Smooth muscle cell (in vitro differentiated cells): ENCODE data around the gene AHNAK. TPM values are rescaled to one million over a fixed set of nuclear protein-coding genes. Genes with fewer than 3 reads are reported as not detected.
"Not testable (repeated sequence)": the region's sequence is repeated elsewhere in the genome, so short reads cannot be mapped to it uniquely, and the experiment has no call there.

Source experiments
- DNase-seq: peaks from one replicate; lab custom pipeline; 2025; ENCODE audit not compliant: unreplicated experiment; lab: John Stamatoyannopoulos, UW
- H2AFZ ChIP-seq: fragments of 200-600 bp; sonication (generic); 2 replicates; pipeline ENCODE4 v1.6.0; 2016; ENCODE audit warnings: antibody characterized with exemption, low read depth, mild to moderate bottlenecking
- H3F3A ChIP-seq: fragments of 200-600 bp; sonication (generic); 2 replicates; pipeline ENCODE4 v1.6.0; 2017; ENCODE audit warnings: antibody characterized with exemption, low read depth
- H3K27ac ChIP-seq: fragments of 200-600 bp; sonication (generic); 2 replicates; pipeline ENCODE4 v1.5.1; 2016; ENCODE audit warnings: low read depth, mild to moderate bottlenecking
- H3K27me3 ChIP-seq: fragments of 200-600 bp; sonication (generic); 2 replicates; pipeline ENCODE4 v1.6.1; 2016; ENCODE audit warnings: low read depth, mild to moderate bottlenecking
- H3K36me3 ChIP-seq: fragments of 200-600 bp; sonication (generic); 2 replicates; pipeline ENCODE4 v1.5.1; 2016; ENCODE audit warnings: low read depth
- H3K4me1 ChIP-seq: fragments of 200-600 bp; sonication (generic); 2 replicates; pipeline ENCODE4 v1.5.1; 2016; ENCODE audit warnings: low read depth
- H3K4me2 ChIP-seq: fragments of 200-600 bp; sonication (generic); 2 replicates; pipeline ENCODE4 v1.6.0; 2016; ENCODE audit warnings: mild to moderate bottlenecking
- H3K4me3 ChIP-seq: fragments of 200-600 bp; sonication (generic); 2 replicates; pipeline ENCODE4 v1.5.1; 2016; ENCODE audit warnings: mild to moderate bottlenecking
- H3K79me2 ChIP-seq: fragments of 200-600 bp; sonication (generic); 2 replicates; pipeline ENCODE4 v1.6.0; 2016; ENCODE audit warnings: low read depth, mild to moderate bottlenecking
- H3K9ac ChIP-seq: fragments of 200-600 bp; sonication (generic); 2 replicates; pipeline ENCODE4 v1.6.0; 2016; ENCODE audit warnings: low read depth
- H3K9me3 ChIP-seq: fragments of 200-600 bp; sonication (generic); replicated peaks from 2 replicates; pipeline ENCODE4 v1.5.1; 2016; ENCODE audit warnings: low read depth
- H4K20me1 ChIP-seq: fragments of 200-600 bp; sonication (generic); 2 replicates; pipeline ENCODE4 v1.6.0; 2016; ENCODE audit warnings: low read depth
- CTCF ChIP-seq: fragments of 200-600 bp; sonication (generic); IDR thresholded peaks from 2 replicates; pipeline ENCODE4 v1.5.1; 2017; ENCODE audit warnings: borderline replicate concordance, mild to moderate bottlenecking, antibody characterized with exemption; ENCODE audit not compliant: insufficient read depth, poor library complexity, severe bottlenecking
- WGBS: methylation state at CpG from one replicate; pipeline ENCODE4 v1.1.7; 2016; ENCODE audit warnings: low lambda C conversion rate; 5-methylcytosine and 5-hydroxymethylcytosine counted together
- polyA plus RNA-seq: library from polyadenylated mRNA; unstranded; fragments of >200 nt; fragmentation: Nextera tagmentation; extraction: Ambion mirVana; gene quantifications from 2 replicates; pipeline ENCODE4 v1.2.1, GENCODE V29; 2016
- total RNA-seq: library from RNA; depleted of rRNA; stranded (reverse); fragments of >200 nt; gene quantifications from 2 replicates; pipeline ENCODE4 v1.2.3, GENCODE V29; 2014

The AHNAK gene
- total and polyA plus RNA-seq, 2 experiments from 2014 or later = 27.2 to 229 TPM

- no peak for TF ChIP-seq CTCF
- Histone ChIP-seq H3K79me2 (peaks cover 87% of the 10 kb centered on the region), H2AFZ (no peak overlapping the region), H4K20me1 (peaks cover 81% of the 10 kb centered on the region), H3K27ac (peak overlapping the region; percentile 5), H3F3A (peaks cover 20% of the 10 kb centered on the region), H3K4me2 (no peak overlapping the region), H3K9ac (no peak overlapping the region), H3K4me3 (no peak overlapping the region), H3K27me3 (no peaks in the 10 kb centered on the region), H3K36me3 (peaks cover 20% of the 10 kb centered on the region), H3K4me1 (peaks cover 11% of the 10 kb centered on the region), H3K9me3 (no peaks in the 10 kb centered on the region)
- 95% methylated on average over 1 of the region's 1 CpG for WGBS
- no peak for DNase-seq
Observed at GRCh38 chr11:62569611-62570010, 23.0 kb upstream of the AHNAK start.

- H3K4me1 ChIP-seq = peaks cover 5% of the 10 kb centered on the region
- peaks cover 28% of the 10 kb centered on the region for H3F3A ChIP-seq
- H4K20me1 ChIP-seq = peaks cover 88% of the 10 kb centered on the region
- H3K27ac ChIP-seq = no peak overlapping the region
- no peaks in the 10 kb centered on the region for H3K9me3 ChIP-seq
- DNase-seq = no peak
- no peaks in the 10 kb centered on the region for H3K27me3 ChIP-seq
- H2AFZ ChIP-seq = no peak overlapping the region
- H3K4me2 ChIP-seq = no peak overlapping the region
- H3K36me3 ChIP-seq = peaks cover 20% of the 10 kb centered on the region
- 82% methylated on average over 8 of the region's 8 CpGs for WGBS
- H3K9ac ChIP-seq = no peak overlapping the region
- no peak for TF ChIP-seq CTCF
- H3K4me3 ChIP-seq = no peak overlapping the region
- H3K79me2 ChIP-seq = peaks cover 75% of the 10 kb centered on the region
Observed at GRCh38 chr11:62567018-62567633, 20.5 kb upstream of the AHNAK start.

GRCh38 chr11:62566247-62566646, 19.6 kb upstream of the AHNAK start:
- no peak for DNase-seq
- Histone ChIP-seq H3K9me3 (no peaks in the 10 kb centered on the region), H3K4me1 (no peaks in the 10 kb centered on the region), H3K79me2 (peaks cover 66% of the 10 kb centered on the region), H3K4me3 (no peak overlapping the region), H3K4me2 (no peak overlapping the region), H3K27me3 (no peaks in the 10 kb centered on the region), H4K20me1 (peaks cover 86% of the 10 kb centered on the region), H3F3A (peaks cover 34% of the 10 kb centered on the region), H3K36me3 (peaks cover 20% of the 10 kb centered on the region), H3K9ac (no peak overlapping the region), H3K27ac (no peak overlapping the region), H2AFZ (no peak overlapping the region)
- no peak for TF ChIP-seq CTCF
- 97% methylated on average over 8 of the region's 8 CpGs for WGBS

GRCh38 chr11:62565100-62565802, 18.6 kb upstream of the AHNAK start:
- Histone ChIP-seq H3K4me1 (peaks cover 5% of the 10 kb centered on the region), H4K20me1 (peaks cover 87% of the 10 kb centered on the region), H3K36me3 (peaks cover 20% of the 10 kb centered on the region), H3K4me3 (no peak overlapping the region), H3K4me2 (no peak overlapping the region), H3K9me3 (no peaks in the 10 kb centered on the region), H3F3A (peaks cover 40% of the 10 kb centered on the region), H3K79me2 (peaks cover 56% of the 10 kb centered on the region), H3K27ac (no peak overlapping the region), H3K9ac (no peak overlapping the region), H3K27me3 (no peaks in the 10 kb centered on the region), H2AFZ (no peak overlapping the region)
- no peak for DNase-seq
- 92% methylated on average over 5 of the region's 5 CpGs for WGBS
- no peak for TF ChIP-seq CTCF

- Histone ChIP-seq H3F3A (peaks cover 74% of the 10 kb centered on the region), H3K4me1 (peaks cover 13% of the 10 kb centered on the region), H3K79me2 (peaks cover 35% of the 10 kb centered on the region), H3K27ac (peak overlapping the region; percentile 54), H4K20me1 (peaks cover 79% of the 10 kb centered on the region), H3K36me3 (peaks cover 16% of the 10 kb centered on the region)
- not testable (repeated sequence) for H3K4me3 ChIP-seq, H2AFZ ChIP-seq, H3K4me2 ChIP-seq, DNase-seq, H3K27me3 ChIP-seq, H3K9me3 ChIP-seq, H3K9ac ChIP-seq
- WGBS = 58% methylated on average over 3 of the region's 3 CpGs
Observed at GRCh38 chr11:62561677-62562230, 15.1 kb upstream of the AHNAK start.
